OCI-M2 (cell line): ENCODE measurements around the gene XIRP1.

Experiments used
- DNase-seq: peaks from one replicate; lab custom pipeline; 2025; ENCODE audit not compliant: unreplicated experiment; lab: John Stamatoyannopoulos, UW

XIRP1 gene

GRCh38 chr3:39166932-39167532 is 25.4 kb downstream of the XIRP1 start:
- DNase-seq = no peak

DNA sequence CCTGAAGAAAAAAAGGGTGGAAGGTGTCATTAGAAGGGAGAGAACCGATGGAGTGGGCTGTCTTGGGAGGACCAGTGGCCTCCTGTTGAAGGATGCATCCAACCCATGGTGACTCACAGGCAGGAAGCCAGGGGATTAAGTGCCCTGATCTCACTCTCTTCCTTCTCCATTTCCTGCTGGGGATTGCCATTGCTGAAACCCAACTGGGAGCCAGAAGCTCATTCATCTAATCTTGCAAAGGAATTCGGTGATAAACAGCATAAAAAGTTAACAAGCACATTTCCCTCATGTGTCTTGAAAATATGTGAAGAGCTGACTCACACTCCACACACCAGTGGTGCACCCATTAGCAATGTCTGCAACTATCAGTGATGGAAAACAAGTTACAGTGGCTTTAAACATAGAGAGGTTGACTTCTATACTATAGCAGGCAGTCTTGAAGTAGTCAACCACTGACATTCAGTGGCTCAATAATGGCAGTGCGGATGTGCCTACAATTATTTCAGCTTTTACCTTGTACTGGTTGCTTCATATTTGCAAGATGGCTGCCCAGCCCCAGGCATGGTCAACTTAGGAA is 26.2 kb downstream of the XIRP1 start:
- DNase-seq = no peak

GRCh38 chr3:39165518-39165917 is 26.9 kb downstream of the XIRP1 start:
- DNase-seq = no peak

DNA sequence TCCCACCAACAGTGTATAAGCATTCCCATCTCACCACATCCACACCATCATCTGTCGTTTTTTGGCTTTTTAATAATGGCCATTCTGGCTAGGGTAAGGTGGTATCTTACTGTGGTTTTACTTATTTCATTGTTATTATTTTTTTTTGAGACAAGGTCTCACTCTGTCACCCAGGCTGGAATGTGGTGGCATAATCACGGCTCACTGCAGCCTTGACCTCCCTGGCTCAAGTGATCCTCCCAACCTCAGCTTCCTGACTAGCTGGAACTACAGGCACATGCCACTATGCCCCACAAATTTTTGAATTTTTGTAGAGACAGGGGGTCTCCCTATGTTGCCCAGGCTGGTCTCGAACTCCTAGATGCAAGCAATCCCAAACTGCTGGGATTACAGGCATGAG is 28.0 kb downstream of the XIRP1 start:
- no peak for DNase-seq

- no peak for DNase-seq
Observed at GRCh38 chr3:39158148-39158715, 34.2 kb downstream of the XIRP1 start.

GRCh38 chr3:39157359-39157758 is 35.0 kb downstream of the XIRP1 start:
- no peak for DNase-seq

- no peak for DNase-seq
Observed at GRCh38 chr3:39156421-39156820, 36.0 kb downstream of the XIRP1 start.

GRCh38 chr3:39154280-39155021 is 37.9 kb downstream of the XIRP1 start:
- no peak for DNase-seq

DNA sequence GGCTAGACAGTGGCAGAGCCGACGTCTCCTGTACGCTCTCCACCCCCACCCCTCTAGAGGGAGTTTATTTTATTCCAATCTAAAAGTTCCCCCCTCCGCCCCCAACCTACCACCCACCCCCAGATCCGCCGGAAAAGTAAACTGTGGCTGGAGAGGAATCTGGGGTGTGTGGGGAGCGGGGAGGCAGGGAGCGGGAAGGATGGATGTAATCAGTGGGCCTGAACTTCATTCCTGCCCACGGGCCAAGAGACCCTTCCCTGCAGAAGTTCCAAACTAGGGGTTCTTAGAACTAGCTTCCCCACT is 38.5 kb downstream of the XIRP1 start:
- no peak for DNase-seq

GRCh38 chr3:39150803-39151631 is 41.4 kb downstream of the XIRP1 start:
- no peak for DNase-seq

- DNase-seq = no peak
Observed at GRCh38 chr3:39150148-39150802, 42.1 kb downstream of the XIRP1 start.

GRCh38 chr3:39149498-39150147 is 42.8 kb downstream of the XIRP1 start:
- no peak for DNase-seq

DNA sequence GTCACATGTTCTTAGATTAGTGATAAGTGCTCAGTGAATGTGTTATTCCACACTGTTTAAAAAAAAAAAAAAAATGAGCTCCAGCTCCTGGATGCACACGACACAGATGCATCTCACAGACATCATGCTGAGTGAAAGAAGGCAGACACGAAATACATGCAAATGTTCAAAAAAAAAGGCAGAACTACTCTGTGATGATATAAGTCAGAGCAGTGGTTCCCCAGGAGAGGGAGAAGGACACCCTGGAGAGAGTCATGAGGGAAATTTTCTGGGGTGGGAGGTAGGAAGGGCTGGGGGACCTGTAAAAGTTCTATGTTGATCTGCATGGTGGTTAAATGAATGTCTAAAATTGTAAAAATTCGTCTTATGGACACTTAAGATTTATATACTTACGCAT is 43.3 kb downstream of the XIRP1 start:
- no peak for DNase-seq

- peak; percentile 56 for DNase-seq
Observed at GRCh38 chr3:39148435-39149058, 43.8 kb downstream of the XIRP1 start.

- DNase-seq = peak; percentile 72
Observed at GRCh38 chr3:39147711-39148434, 44.5 kb downstream of the XIRP1 start.

DNA sequence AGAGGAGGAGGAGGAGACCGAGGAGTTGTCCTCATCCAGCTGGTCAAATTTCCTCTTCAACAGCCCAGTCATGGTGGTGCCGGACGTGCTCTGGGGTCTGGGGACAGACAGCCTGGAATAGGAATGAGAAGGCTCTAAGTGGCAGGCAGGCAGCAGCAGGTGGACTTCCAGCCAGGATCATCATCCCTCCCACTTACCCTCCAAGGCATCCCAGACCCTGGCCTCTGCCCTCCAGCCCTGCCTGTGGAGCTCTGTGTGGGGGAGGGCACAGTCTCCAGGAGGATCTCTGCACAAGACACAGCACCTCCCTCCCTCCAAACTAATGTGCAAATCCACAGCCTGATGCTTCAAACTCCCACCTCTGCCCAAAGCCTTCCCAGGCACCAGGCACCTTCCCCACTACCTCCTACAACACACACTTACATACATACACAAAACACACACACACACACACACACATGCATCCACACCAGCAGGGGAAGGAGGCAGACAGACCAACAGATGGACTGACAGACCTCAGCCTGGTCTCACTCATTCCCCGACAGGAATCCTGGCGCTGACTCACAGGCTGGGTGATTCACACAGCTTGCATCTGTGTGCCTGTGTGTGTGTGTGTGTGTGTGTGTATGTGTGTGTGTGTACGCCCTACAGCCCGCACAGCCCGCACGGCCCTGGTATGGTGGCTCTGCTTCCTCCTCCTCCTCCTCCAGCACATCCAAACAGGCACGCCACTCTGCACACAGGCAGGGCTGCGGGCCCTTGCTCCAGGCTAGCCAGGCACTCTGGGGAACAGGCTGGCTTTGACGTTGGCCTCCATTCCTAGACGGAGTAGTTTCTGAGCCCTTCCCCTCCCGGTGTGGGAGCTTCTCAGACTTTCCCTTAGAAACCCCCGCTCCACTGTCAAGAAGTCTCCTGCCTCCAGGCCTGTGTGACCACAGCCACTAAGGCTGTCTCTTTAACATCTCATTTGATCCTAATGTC is 45.5 kb downstream of the XIRP1 start:
- DNase-seq = no peak

GRCh38 chr3:39146083-39146501 is 46.3 kb downstream of the XIRP1 start:
- DNase-seq = no peak

GRCh38 chr3:39144748-39145380 is 47.5 kb downstream of the XIRP1 start:
- DNase-seq = no peak
